H1 (cell line): ENCODE measurements around the gene ACTR2. TPM values are rescaled to one million over a fixed set of nuclear protein-coding genes. Genes with fewer than 3 reads are reported as not detected.

ENCODE experiments used
- CTCF ChIA-PET: fragments of 300-600 bp; sonication (Branson Sonifier 250); formaldehyde crosslinking; loops from one replicate; lab custom pipeline; 2021; ENCODE audit not compliant: partially characterized antibody; lab: Charles Lee
- POLR2A ChIA-PET: fragments of 300-600 bp; sonication (Branson Sonifier 250); formaldehyde crosslinking; loops from one replicate; lab custom pipeline; 2021; ENCODE audit warnings: inconsistent platforms; ENCODE audit not compliant: partially characterized antibody; lab: Charles Lee
- DNase-seq, 2 experiments: peaks; one replicate each; pipeline versions ENCODE4 v3.0.0 to v3.0.0-alpha.2; 2010 to 2022; ENCODE audit warnings: low spot score in 2 of 2, low read depth in 1 of 2, mixed read lengths in 1 of 2
- FAIRE-seq: peaks from 2 replicates; lab custom pipeline; 2011; peaks lifted over from hg19 to GRCh38; lab: Jason Lieb, UNC
- H2AFZ ChIP-seq: 2 replicates; pipeline ENCODE4 v1.8.1; 2012; ENCODE audit warnings: low read length, inconsistent platforms
- H2AK5ac ChIP-seq: 2 replicates; pipeline ENCODE4 v1.6.1; 2013; ENCODE audit warnings: low read depth, low read length
- H2BK120ac ChIP-seq: replicated peaks from 2 replicates; pipeline ENCODE3; 2013; ENCODE audit warnings: low read depth, low read length, inconsistent platforms
- H2BK12ac ChIP-seq: 2 replicates; pipeline ENCODE4 v1.6.1; 2013; ENCODE audit warnings: low read depth, low read length
- H2BK15ac ChIP-seq: 2 replicates; pipeline ENCODE4 v1.6.1; 2013; ENCODE audit warnings: low read length
- H2BK20ac ChIP-seq: 2 replicates; pipeline ENCODE4 v1.6.1; 2013; ENCODE audit warnings: low read length
- H2BK5ac ChIP-seq: 2 replicates; pipeline ENCODE4 v1.6.1; 2013; ENCODE audit warnings: low read depth, low read length
- H3K14ac ChIP-seq: 2 replicates; pipeline ENCODE4 v1.6.1; 2013; ENCODE audit warnings: inconsistent platforms; ENCODE audit not compliant: insufficient read length
- H3K18ac ChIP-seq: 2 replicates; pipeline ENCODE4 v1.6.1; 2013; ENCODE audit warnings: low read length; ENCODE audit errors: extremely low read depth
- H3K23ac ChIP-seq: 2 replicates; pipeline ENCODE4 v1.6.1; 2013; ENCODE audit warnings: inconsistent platforms; ENCODE audit not compliant: insufficient read length
- H3K23me2 ChIP-seq: 2 replicates; pipeline ENCODE4 v1.6.1; 2013; ENCODE audit warnings: low read depth, low read length
- H3K27ac ChIP-seq: 2 replicates; pipeline ENCODE4 v1.6.1; 2011; ENCODE audit warnings: low read depth, low read length, inconsistent platforms
- H3K27me3 ChIP-seq, 4 experiments: replicated peaks in 1 of 4; 1 replicate in 1 of 4; 2 replicates in 3 of 4; pipeline versions ENCODE4 v1.6.1 to v1.8.1; 2011 to 2013; ENCODE audit warnings: low read length in 3 of 4, mild to moderate bottlenecking in 3 of 4, inconsistent platforms in 2 of 4, mixed read lengths in 2 of 4, moderate library complexity in 1 of 4; ENCODE audit not compliant: control insufficient read depth in 3 of 4, insufficient read depth in 3 of 4; ENCODE audit errors: extremely low read depth in 1 of 4
- H3K36me3 ChIP-seq, 4 experiments: 2 replicates each; pipeline versions ENCODE4 v1.6.1 to v1.8.1; 2011 to 2013; ENCODE audit warnings: mild to moderate bottlenecking in 4 of 4, low read length in 3 of 4, moderate library complexity in 2 of 4, control low read depth in 1 of 4, inconsistent platforms in 1 of 4; ENCODE audit not compliant: insufficient read depth in 4 of 4, control insufficient read depth in 2 of 4
- H3K4ac ChIP-seq: replicated peaks from 2 replicates; pipeline ENCODE3; 2013; ENCODE audit warnings: low read length, low read depth, mixed read lengths, inconsistent platforms; ENCODE audit not compliant: insufficient read length
- H3K4me1 ChIP-seq, 4 experiments: replicated peaks in 1 of 4; 1 replicate in 1 of 4; 2 replicates in 3 of 4; pipeline versions ENCODE4 v1.6.1 to v1.8.1; 2011 to 2013; ENCODE audit warnings: low read length in 3 of 4, inconsistent platforms in 2 of 4, mixed read lengths in 1 of 4; ENCODE audit not compliant: insufficient read depth in 4 of 4, control insufficient read depth in 3 of 4
- H3K4me2 ChIP-seq, 2 experiments: 2 replicates each; pipeline versions ENCODE4 v1.6.1 to v1.8.1; 2011 to 2013; ENCODE audit warnings: low read depth in 2 of 2, low read length in 2 of 2, control low read depth in 1 of 2, inconsistent platforms in 1 of 2, mild to moderate bottlenecking in 1 of 2; ENCODE audit not compliant: insufficient read depth in 1 of 2
- H3K4me3 ChIP-seq, 4 experiments: fragments of 200-600, 300-600 bp in 1 of 4; sonication (generic), shearing (Covaris generic), sonication (Bioruptor Twin) in 1 of 4; 2 replicates each; pipeline versions ENCODE4 v1.5.1 to v1.8.1; 2011 to 2016; ENCODE audit warnings: low read length in 4 of 4, low read depth in 3 of 4, control low read depth in 2 of 4, inconsistent platforms in 2 of 4, mild to moderate bottlenecking in 2 of 4, mixed read lengths in 1 of 4, moderate library complexity in 1 of 4; ENCODE audit not compliant: insufficient read depth in 2 of 4; ENCODE audit errors: extremely low read depth in 1 of 4
- H3K56ac ChIP-seq: replicated peaks from 2 replicates; pipeline ENCODE3; 2013; ENCODE audit warnings: low read depth, mild to moderate bottlenecking, mixed read lengths, low read length, inconsistent platforms; ENCODE audit not compliant: insufficient read length
- H3K79me1 ChIP-seq: 2 replicates; pipeline ENCODE4 v1.6.1; 2013; ENCODE audit warnings: low read depth, low read length, control low read depth
- H3K79me2 ChIP-seq, 2 experiments: 2 replicates each; pipeline versions ENCODE4 v1.6.1 to v1.8.1; 2012 to 2013; ENCODE audit warnings: low read length in 2 of 2, mild to moderate bottlenecking in 2 of 2, inconsistent platforms in 1 of 2; ENCODE audit not compliant: insufficient read depth in 2 of 2, control insufficient read depth in 1 of 2
- H3K9ac ChIP-seq, 4 experiments: replicated peaks in 1 of 4; 1 replicate in 1 of 4; 2 replicates in 3 of 4; pipeline versions ENCODE4 v1.6.1 to v1.8.1; 2011 to 2013; ENCODE audit warnings: low read depth in 3 of 4, low read length in 3 of 4, control low read depth in 2 of 4, mild to moderate bottlenecking in 2 of 4, moderate library complexity in 2 of 4, inconsistent platforms in 1 of 4; ENCODE audit errors: extremely low read depth in 1 of 4
- H3K9me3 ChIP-seq, 2 experiments: 2 replicates each; pipeline versions ENCODE4 v1.6.1 to v1.8.1; 2012 to 2013; ENCODE audit warnings: mild to moderate bottlenecking in 2 of 2, moderate library complexity in 2 of 2, control low read depth in 1 of 2, inconsistent platforms in 1 of 2, low read depth in 1 of 2, low read length in 1 of 2, mixed read lengths in 1 of 2; ENCODE audit not compliant: insufficient read depth in 2 of 2
- H4K20me1 ChIP-seq, 2 experiments: replicated peaks in 1 of 2; 2 replicates each; pipeline versions ENCODE3 to v1.8.1; 2011 to 2013; ENCODE audit warnings: inconsistent platforms in 2 of 2, low read length in 2 of 2, mild to moderate bottlenecking in 1 of 2; ENCODE audit not compliant: insufficient read depth in 2 of 2, control insufficient read depth in 1 of 2
- H4K5ac ChIP-seq: 2 replicates; pipeline ENCODE4 v1.6.1; 2013; ENCODE audit warnings: low read length, low read depth, mixed read lengths, inconsistent platforms; ENCODE audit not compliant: insufficient read length
- H4K8ac ChIP-seq: 2 replicates; pipeline ENCODE4 v1.8.0; 2013; ENCODE audit warnings: mild to moderate bottlenecking, moderate library complexity, low read length, inconsistent platforms; ENCODE audit not compliant: insufficient read depth; ENCODE audit errors: extremely low read depth
- H4K91ac ChIP-seq: replicated peaks from 2 replicates; pipeline ENCODE3; 2013; ENCODE audit warnings: low read length, mixed read lengths, inconsistent platforms; ENCODE audit not compliant: insufficient read length
- ATF3 ChIP-seq: IDR thresholded peaks from 2 replicates; pipeline ENCODE4 v1.6.1; 2011; ENCODE audit warnings: low read depth, mild to moderate bottlenecking, low read length; ENCODE audit not compliant: insufficient read depth
- BCL11A ChIP-seq, 2 experiments: IDR thresholded peaks; one replicate each; pipeline ENCODE4 v1.6.1; 2011; ENCODE audit warnings: low read depth in 2 of 2, low read length in 2 of 2, mild to moderate bottlenecking in 2 of 2
- CHD1 ChIP-seq: IDR thresholded peaks from 2 replicates; pipeline ENCODE4 v1.6.1; 2012; ENCODE audit warnings: low read depth, low read length, improper control_type of control experiment
- HDAC2 ChIP-seq, 2 experiments: fragments of 300-600 bp in 1 of 2; sonication (generic) in 1 of 2; IDR thresholded peaks; 2 replicates each; pipeline ENCODE4 v1.6.1; 2011 to 2012; ENCODE audit warnings: low read depth in 2 of 2, low read length in 2 of 2, mild to moderate bottlenecking in 2 of 2, moderate library complexity in 2 of 2, borderline replicate concordance in 1 of 2, inconsistent platforms in 1 of 2
- JUN ChIP-seq: IDR thresholded peaks from 2 replicates; pipeline ENCODE4 v1.6.1; 2011; ENCODE audit warnings: low read depth, mild to moderate bottlenecking, improper control_type of control experiment, low read length
- JUND ChIP-seq: IDR thresholded peaks from 2 replicates; pipeline ENCODE4 v1.6.1; 2011; ENCODE audit warnings: mild to moderate bottlenecking, improper control_type of control experiment, low read length
- KDM4A ChIP-seq: IDR thresholded peaks from one replicate; pipeline ENCODE4 v1.7.1; 2012; ENCODE audit warnings: low read depth, mild to moderate bottlenecking, moderate library complexity, low read length, inconsistent platforms; ENCODE audit not compliant: severe bottlenecking
- MAFK ChIP-seq: IDR thresholded peaks from 2 replicates; pipeline ENCODE4 v1.6.1; 2012; ENCODE audit warnings: low read depth, mild to moderate bottlenecking, improper control_type of control experiment, low read length
- MAX ChIP-seq: IDR thresholded peaks from 2 replicates; pipeline ENCODE4 v1.6.1; 2012; ENCODE audit warnings: inconsistent platforms
- RBBP5 ChIP-seq: IDR thresholded peaks from 2 replicates; pipeline ENCODE4 v1.7.1; 2012; ENCODE audit warnings: low read depth, mild to moderate bottlenecking, inconsistent platforms, low read length, moderate library complexity, borderline replicate concordance
- SP1 ChIP-seq: IDR thresholded peaks from 2 replicates; pipeline ENCODE4 v1.6.1; 2011; ENCODE audit warnings: low read depth, low read length
- TEAD4 ChIP-seq: IDR thresholded peaks from 2 replicates; pipeline ENCODE4 v1.6.1; 2012; ENCODE audit warnings: low read depth, low read length, inconsistent platforms, mixed read lengths
- USF2 ChIP-seq: IDR thresholded peaks from 2 replicates; pipeline ENCODE4 v1.6.1; 2011; ENCODE audit warnings: low read length, improper control_type of control experiment
- WGBS, 2 experiments: shearing (Covaris generic) in 1 of 2; methylation state at CpG; one replicate each; pipeline versions ENCODE4 v1.1.6 to v1.1.7; 2013 to 2015; ENCODE audit warnings: low lambda C conversion rate in 2 of 2, mixed read lengths in 2 of 2, inconsistent platforms in 1 of 2, low coverage in 1 of 2, missing lambda C conversion rate in 1 of 2; ENCODE audit not compliant: insufficient replicate concordance in 2 of 2, insufficient coverage in 1 of 2, insufficient read length in 1 of 2; ENCODE audit errors: extremely low coverage in 1 of 2, missing lambda C conversion rate in 1 of 2; 5-methylcytosine and 5-hydroxymethylcytosine counted together
- polyA plus RNA-seq, 7 experiments: library from polyadenylated mRNA; depleted of rRNA in 3 of 7; stranded (reverse) in 5 of 7; unstranded in 2 of 7; fragments of >200 nt in 5 of 7; fragments of 200-250 nt in 2 of 7; gene quantifications; 1 replicate in 5 of 7; 2 replicates in 1 of 7; 4 replicates in 1 of 7; pipeline versions ENCODE4 v1.2.1 to v1.2.3, GENCODE V29; 2011 to 2013; ENCODE audit warnings: missing spikeins in 2 of 7, mixed read lengths in 2 of 7
- total RNA-seq: library from RNA; stranded (reverse); fragmentation: NEBNext Ultra II Directional; extraction: Animal tissue kit (Norgen Biotek cat#: 25700); gene quantifications from 2 replicates; pipeline ENCODE4 v1.2.1, GENCODE V29; 2021

Gene ACTR2
- total and polyA plus RNA-seq, 2 of the 8 experiments (the other 6 are each of a cell fraction or from before 2014, with no cell fraction given): 28.3 to 171 TPM

DNA sequence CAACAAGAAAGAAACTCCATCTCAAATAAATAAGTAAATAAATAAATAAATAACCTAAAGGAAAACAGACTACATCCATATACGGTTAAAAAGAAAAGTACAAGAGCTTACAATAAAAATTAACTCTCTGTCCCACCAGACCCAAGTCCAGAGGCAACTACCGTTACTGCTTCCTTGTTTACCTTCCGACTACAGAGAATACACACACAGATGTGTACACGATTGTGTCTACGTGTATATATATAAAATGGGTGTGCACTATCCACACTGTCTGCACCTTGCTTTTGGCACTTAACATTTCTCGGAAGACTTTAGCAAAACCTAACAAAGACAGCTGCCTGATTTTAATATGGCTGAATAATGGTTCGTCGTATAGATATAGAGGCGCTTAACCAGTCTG is 69.9 kb downstream of the ACTR2 start:
- Histone ChIP-seq H3K9ac (no peak overlapping the region), H4K20me1 (no peaks in the 10 kb centered on the region), H2AK5ac (no peak overlapping the region), H2BK5ac (no peak overlapping the region), H3K27ac (no peak overlapping the region), H3K4me3 (no peak overlapping the region), H3K18ac (no peak overlapping the region), H3K4me2 (no peak overlapping the region), H3K79me1 (no peaks in the 10 kb centered on the region), H4K91ac (no peak overlapping the region), H2BK15ac (no peak overlapping the region), H2BK12ac (no peak overlapping the region), H3K27me3 (no peaks in the 10 kb centered on the region; a peak in 1 of 7 replicates), H2AFZ (no peak overlapping the region), H3K4me1 (peaks cover 0 to 22% (median 9%) of the 10 kb centered on the region in 4 experiments; a peak in 5 of 7 replicates), H3K4ac (no peak overlapping the region), H3K56ac (no peak overlapping the region), H4K8ac (no peak overlapping the region), H3K23me2 (no peaks in the 10 kb centered on the region), H4K5ac (no peak overlapping the region), H2BK120ac (no peak overlapping the region), H3K9me3 (no peaks in the 10 kb centered on the region), H3K79me2 (no peaks in the 10 kb centered on the region), H3K23ac (no peak overlapping the region), H2BK20ac (no peak overlapping the region), H3K14ac (no peak overlapping the region), H3K36me3 (no peaks in the 10 kb centered on the region)
- CTCF ChIA-PET: interaction anchor here (0.9 to 1.3 kb wide), 4 partner anchors 19 to 1731 kb away, joined by 3 read pairs; no protein-coding TSS in a partner anchor
- FAIRE-seq: no peak
- WGBS, 2 experiments: 92% methylated on average over 9 of the region's 9 CpGs; no CpG with 5 or more reads in 1 of the 2 experiments
- POLR2A ChIA-PET: no interaction called here
- DNase-seq: no peak
- no peak for TF ChIP-seq CHD1
- TF ChIP-seq USF2: no peak
- no peak for TF ChIP-seq RBBP5
- no peak for TF ChIP-seq JUN
- TF ChIP-seq ATF3: no peak
- no peak for TF ChIP-seq JUND
- no peak for TF ChIP-seq SP1
- no peak for TF ChIP-seq MAFK
- TF ChIP-seq KDM4A: no peak
- TF ChIP-seq TEAD4: no peak
- no peak for TF ChIP-seq HDAC2 (IDR thresholded peaks at IDR 0.05; ENCODE audit: borderline replicate concordance in 1 of 2, low read depth in 2 of 2, low read length in 2 of 2)
- no peak for TF ChIP-seq MAX
- no peak for TF ChIP-seq BCL11A (IDR thresholded peaks at IDR 0.05; ENCODE audit: low read depth in 2 of 2, low read length in 2 of 2)
